Stimulated activated CD4-positive, alpha-beta T cell treated with anti-CD3 and anti-CD28 coated beads, Interleukin-4, amount 100 ng/mL, for 1 hour (primary cell): ENCODE data around the gene GLG1.
"Not testable (repeated sequence)": the region's sequence is repeated elsewhere in the genome, so short reads cannot be mapped to it uniquely, and the experiment has no call there.

ENCODE experiments used
- DNase-seq: peaks from one replicate; pipeline ENCODE4 v3.0.0-alpha.2; 2020

GLG1 gene

GRCh38 chr16:74469946-74470478 lies 136.9 kb downstream of the GLG1 start:
- no peak for DNase-seq

GRCh38 chr16:74468807-74469525 lies 137.9 kb downstream of the GLG1 start:
- DNase-seq = no peak

- no peak for DNase-seq
Observed at GRCh38 chr16:74466872-74467271, 140.0 kb downstream of the GLG1 start.

GRCh38 chr16:74465851-74466685 lies 140.8 kb downstream of the GLG1 start:
- DNase-seq = no peak

- no peak for DNase-seq
Observed at GRCh38 chr16:74465281-74465680, 141.6 kb downstream of the GLG1 start.

- no peak for DNase-seq
Observed at GRCh38 chr16:74463888-74464287, 143.0 kb downstream of the GLG1 start.

GRCh38 chr16:74462361-74462760 lies 144.6 kb downstream of the GLG1 start:
- no peak for DNase-seq

- no peak for DNase-seq
Observed at GRCh38 chr16:74461826-74462225, 145.1 kb downstream of the GLG1 start.

- DNase-seq = no peak
Observed at GRCh38 chr16:74460542-74460941, 146.4 kb downstream of the GLG1 start.

- DNase-seq = no peak
Observed at GRCh38 chr16:74456290-74456625, 150.7 kb downstream of the GLG1 start.

- DNase-seq = no peak
Observed at GRCh38 chr16:74455619-74456289, 151.2 kb downstream of the GLG1 start.

- no peak for DNase-seq
Observed at GRCh38 chr16:74455213-74455612, 151.7 kb downstream of the GLG1 start.

- DNase-seq = no peak
Observed at GRCh38 chr16:74451951-74452758, 154.8 kb downstream of the GLG1 start.

- no peak for DNase-seq
Observed at GRCh38 chr16:74450967-74451760, 155.8 kb downstream of the GLG1 start.

GRCh38 chr16:74450236-74450635 lies 156.7 kb downstream of the GLG1 start:
- DNase-seq = no peak

GRCh38 chr16:74449470-74449869 lies 157.4 kb downstream of the GLG1 start:
- DNase-seq = no peak

GRCh38 chr16:74448990-74449389 lies 157.9 kb downstream of the GLG1 start:
- DNase-seq = no peak

GRCh38 chr16:74447578-74447977 lies 159.3 kb downstream of the GLG1 start:
- DNase-seq = no peak

GRCh38 chr16:74446866-74447265 lies 160.0 kb downstream of the GLG1 start:
- DNase-seq = no peak

- not testable (repeated sequence) for DNase-seq
Observed at GRCh38 chr16:74443624-74444346, 163.1 kb downstream of the GLG1 start.

GRCh38 chr16:74439685-74440084 lies 167.2 kb downstream of the GLG1 start:
- DNase-seq = no peak
